ENCODE measurements around the gene GALNT7. TPM values are rescaled to one million over a fixed set of nuclear protein-coding genes. Genes with fewer than 3 reads are reported as not detected.

GALNT7 gene
- total and polyA plus RNA-seq, 4 donors, result 0.65 to 13.0 (median 2.1) TPM

DNA sequence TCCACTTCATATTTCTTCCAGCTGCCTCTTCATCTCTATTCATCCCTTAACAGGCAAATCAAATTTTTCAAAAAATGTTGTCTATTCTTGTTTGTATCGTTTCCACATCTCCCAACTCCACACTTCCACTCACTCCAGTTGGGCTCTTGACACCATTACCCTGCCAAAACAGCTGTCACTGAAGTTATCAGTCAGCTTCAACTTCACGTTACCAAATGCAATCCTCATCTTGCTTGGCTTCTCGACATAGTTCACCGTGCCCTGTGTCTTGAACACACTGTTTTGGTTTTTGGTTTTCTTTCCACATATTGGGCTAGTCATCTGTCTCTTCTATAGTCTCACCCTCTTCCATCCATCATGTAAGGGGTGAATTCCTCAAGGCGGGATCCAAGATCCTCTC is 65.2 kb downstream of the GALNT7 start:
- TF ChIP-seq, protein P1, sequence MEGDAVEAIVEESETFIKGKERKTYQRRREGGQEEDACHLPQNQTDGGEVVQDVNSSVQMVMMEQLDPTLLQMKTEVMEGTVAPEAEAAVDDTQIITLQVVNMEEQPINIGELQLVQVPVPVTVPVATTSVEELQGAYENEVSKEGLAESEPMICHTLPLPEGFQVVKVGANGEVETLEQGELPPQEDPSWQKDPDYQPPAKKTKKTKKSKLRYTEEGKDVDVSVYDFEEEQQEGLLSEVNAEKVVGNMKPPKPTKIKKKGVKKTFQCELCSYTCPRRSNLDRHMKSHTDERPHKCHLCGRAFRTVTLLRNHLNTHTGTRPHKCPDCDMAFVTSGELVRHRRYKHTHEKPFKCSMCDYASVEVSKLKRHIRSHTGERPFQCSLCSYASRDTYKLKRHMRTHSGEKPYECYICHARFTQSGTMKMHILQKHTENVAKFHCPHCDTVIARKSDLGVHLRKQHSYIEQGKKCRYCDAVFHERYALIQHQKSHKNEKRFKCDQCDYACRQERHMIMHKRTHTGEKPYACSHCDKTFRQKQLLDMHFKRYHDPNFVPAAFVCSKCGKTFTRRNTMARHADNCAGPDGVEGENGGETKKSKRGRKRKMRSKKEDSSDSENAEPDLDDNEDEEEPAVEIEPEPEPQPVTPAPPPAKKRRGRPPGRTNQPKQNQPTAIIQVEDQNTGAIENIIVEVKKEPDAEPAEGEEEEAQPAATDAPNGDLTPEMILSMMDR (IDR thresholded peaks at IDR 0.05; ENCODE audit: low read depth, low read length, missing input control), result no peak
- TF ChIP-seq, protein P2, sequence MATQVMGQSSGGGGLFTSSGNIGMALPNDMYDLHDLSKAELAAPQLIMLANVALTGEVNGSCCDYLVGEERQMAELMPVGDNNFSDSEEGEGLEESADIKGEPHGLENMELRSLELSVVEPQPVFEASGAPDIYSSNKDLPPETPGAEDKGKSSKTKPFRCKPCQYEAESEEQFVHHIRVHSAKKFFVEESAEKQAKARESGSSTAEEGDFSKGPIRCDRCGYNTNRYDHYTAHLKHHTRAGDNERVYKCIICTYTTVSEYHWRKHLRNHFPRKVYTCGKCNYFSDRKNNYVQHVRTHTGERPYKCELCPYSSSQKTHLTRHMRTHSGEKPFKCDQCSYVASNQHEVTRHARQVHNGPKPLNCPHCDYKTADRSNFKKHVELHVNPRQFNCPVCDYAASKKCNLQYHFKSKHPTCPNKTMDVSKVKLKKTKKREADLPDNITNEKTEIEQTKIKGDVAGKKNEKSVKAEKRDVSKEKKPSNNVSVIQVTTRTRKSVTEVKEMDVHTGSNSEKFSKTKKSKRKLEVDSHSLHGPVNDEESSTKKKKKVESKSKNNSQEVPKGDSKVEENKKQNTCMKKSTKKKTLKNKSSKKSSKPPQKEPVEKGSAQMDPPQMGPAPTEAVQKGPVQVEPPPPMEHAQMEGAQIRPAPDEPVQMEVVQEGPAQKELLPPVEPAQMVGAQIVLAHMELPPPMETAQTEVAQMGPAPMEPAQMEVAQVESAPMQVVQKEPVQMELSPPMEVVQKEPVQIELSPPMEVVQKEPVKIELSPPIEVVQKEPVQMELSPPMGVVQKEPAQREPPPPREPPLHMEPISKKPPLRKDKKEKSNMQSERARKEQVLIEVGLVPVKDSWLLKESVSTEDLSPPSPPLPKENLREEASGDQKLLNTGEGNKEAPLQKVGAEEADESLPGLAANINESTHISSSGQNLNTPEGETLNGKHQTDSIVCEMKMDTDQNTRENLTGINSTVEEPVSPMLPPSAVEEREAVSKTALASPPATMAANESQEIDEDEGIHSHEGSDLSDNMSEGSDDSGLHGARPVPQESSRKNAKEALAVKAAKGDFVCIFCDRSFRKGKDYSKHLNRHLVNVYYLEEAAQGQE (IDR thresholded peaks at IDR 0.05), result no peak
- TF ChIP-seq RAD21 (IDR thresholded peaks at IDR 0.05) (no peak), FOXA2 (IDR thresholded peaks at IDR 0.05) (no peak), YY1 (IDR thresholded peaks at IDR 0.05) (no peak), HNF4G (IDR thresholded peaks at IDR 0.05) (no peak), FOXA1 (IDR thresholded peaks at IDR 0.05) (no peak), GABPA (IDR thresholded peaks at IDR 0.05 in 1 of 2, conservative IDR thresholded peaks at IDR 0.05 in 1 of 2) (no peak), EGR1 (IDR thresholded peaks at IDR 0.05; ENCODE audit: low read depth in 2 of 2) (no peak), SP1 (IDR thresholded peaks at IDR 0.05) (no peak), HNF4A (conservative IDR thresholded peaks at IDR 0.05) (no peak), JUND (IDR thresholded peaks at IDR 0.05) (no peak), TAF1 (conservative IDR thresholded peaks at IDR 0.05) (no peak), RXRA (IDR thresholded peaks at IDR 0.05) (no peak)
- TF ChIP-seq, protein P3, sequence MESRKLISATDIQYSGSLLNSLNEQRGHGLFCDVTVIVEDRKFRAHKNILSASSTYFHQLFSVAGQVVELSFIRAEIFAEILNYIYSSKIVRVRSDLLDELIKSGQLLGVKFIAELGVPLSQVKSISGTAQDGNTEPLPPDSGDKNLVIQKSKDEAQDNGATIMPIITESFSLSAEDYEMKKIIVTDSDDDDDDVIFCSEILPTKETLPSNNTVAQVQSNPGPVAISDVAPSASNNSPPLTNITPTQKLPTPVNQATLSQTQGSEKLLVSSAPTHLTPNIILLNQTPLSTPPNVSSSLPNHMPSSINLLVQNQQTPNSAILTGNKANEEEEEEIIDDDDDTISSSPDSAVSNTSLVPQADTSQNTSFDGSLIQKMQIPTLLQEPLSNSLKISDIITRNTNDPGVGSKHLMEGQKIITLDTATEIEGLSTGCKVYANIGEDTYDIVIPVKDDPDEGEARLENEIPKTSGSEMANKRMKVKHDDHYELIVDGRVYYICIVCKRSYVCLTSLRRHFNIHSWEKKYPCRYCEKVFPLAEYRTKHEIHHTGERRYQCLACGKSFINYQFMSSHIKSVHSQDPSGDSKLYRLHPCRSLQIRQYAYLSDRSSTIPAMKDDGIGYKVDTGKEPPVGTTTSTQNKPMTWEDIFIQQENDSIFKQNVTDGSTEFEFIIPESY (IDR thresholded peaks at IDR 0.05), result no peak
- TF ChIP-seq, protein P4, sequence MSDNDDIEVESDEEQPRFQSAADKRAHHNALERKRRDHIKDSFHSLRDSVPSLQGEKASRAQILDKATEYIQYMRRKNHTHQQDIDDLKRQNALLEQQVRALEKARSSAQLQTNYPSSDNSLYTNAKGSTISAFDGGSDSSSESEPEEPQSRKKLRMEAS (IDR thresholded peaks at IDR 0.05), result no peak
- TF ChIP-seq, protein P5, sequence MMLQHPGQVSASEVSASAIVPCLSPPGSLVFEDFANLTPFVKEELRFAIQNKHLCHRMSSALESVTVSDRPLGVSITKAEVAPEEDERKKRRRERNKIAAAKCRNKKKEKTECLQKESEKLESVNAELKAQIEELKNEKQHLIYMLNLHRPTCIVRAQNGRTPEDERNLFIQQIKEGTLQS (IDR thresholded peaks at IDR 0.05), result no peak
- H3K27me3 ChIP-seq (ENCODE audit: control insufficient read depth in 4 of 4, insufficient read depth in 4 of 4, low read length in 3 of 4), result peaks cover 0 to 2% (median 0%) of the 10 kb centered on the region in 4 donors
- no peaks in the 10 kb centered on the region for H3K4me1 ChIP-seq (ENCODE audit: control insufficient read depth in 4 of 4, insufficient read depth in 4 of 4, low read length in 3 of 4)
- H3K27ac ChIP-seq (ENCODE audit: low read depth in 1 of 2, low read length in 2 of 2), result no peak overlapping the region
- H3K9ac ChIP-seq (ENCODE audit: low read depth in 1 of 2, low read length in 2 of 2), result no peak overlapping the region
- no peaks in the 10 kb centered on the region for H3K9me3 ChIP-seq (ENCODE audit: control insufficient read depth in 4 of 4, low read length in 3 of 4)
- no peak for DNase-seq (ENCODE audit: low spot score)
- H3K36me3 ChIP-seq (ENCODE audit: control insufficient read depth in 4 of 4, insufficient read depth in 3 of 4, low read depth in 1 of 4, low read length in 3 of 4), result no peaks in the 10 kb centered on the region
- no peak overlapping the region for H3K4me3 ChIP-seq (ENCODE audit: low read depth in 1 of 3, low read length in 3 of 3)
- 94% methylated on average over 5 of the region's 5 CpGs for WGBS
